Measurements from ENCODE around the gene LAMB2.
A peak's percentile ranks its signal among the peaks of the same experiment; 100 is the strongest.

GRCh38 chr3:49122886-49123545 lies 9.8 kb downstream of the LAMB2 start:
- peak in 2 of 3 donors; percentile 11 to 21 for TF ChIP-seq POLR2AphosphoS5 (IDR thresholded peaks at IDR 0.05)
- TF ChIP-seq POLR2A (IDR thresholded peaks at IDR 0.05) = no peak
